Esophagus (tissue), 2 donors: ENCODE data around the gene LAMTOR1. TPM values are rescaled to one million over a fixed set of nuclear protein-coding genes. Genes with fewer than 3 reads are reported as not detected.
"Not testable (repeated sequence)": the region's sequence is repeated elsewhere in the genome, so short reads cannot be mapped to it uniquely, and the experiment has no call there.

Experiments
- H3K27ac ChIP-seq, 2 donors: one replicate each; pipeline ENCODE4 v1.5.1; 2013; ENCODE audit warnings: low read depth in 2 of 2, mild to moderate bottlenecking in 2 of 2, inconsistent platforms in 1 of 2, low read length in 1 of 2, moderate library complexity in 1 of 2
- H3K27me3 ChIP-seq, 2 donors: one replicate each; pipeline ENCODE4 v1.6.1; 2013; ENCODE audit warnings: low read length in 2 of 2, control low read depth in 1 of 2, mild to moderate bottlenecking in 1 of 2; ENCODE audit not compliant: insufficient read depth in 2 of 2, control insufficient read depth in 1 of 2
- H3K36me3 ChIP-seq, 2 donors: one replicate each; pipeline ENCODE4 v1.6.1; 2013; ENCODE audit warnings: low read length in 1 of 2; ENCODE audit not compliant: control insufficient read depth in 2 of 2, insufficient read depth in 2 of 2
- H3K4me1 ChIP-seq, 2 donors: one replicate each; pipeline ENCODE4 v1.6.1; 2013; ENCODE audit warnings: low read length in 1 of 2; ENCODE audit not compliant: control insufficient read depth in 2 of 2, insufficient read depth in 2 of 2
- H3K4me3 ChIP-seq, 2 donors: one replicate each; pipeline ENCODE4 v1.5.1; 2013; ENCODE audit warnings: low read length in 2 of 2, mild to moderate bottlenecking in 2 of 2, low read depth in 1 of 2, moderate library complexity in 1 of 2
- H3K9me3 ChIP-seq, 2 donors: one replicate each; pipeline ENCODE4 v1.6.1; 2013; ENCODE audit warnings: mild to moderate bottlenecking in 2 of 2, low read depth in 1 of 2, low read length in 1 of 2, moderate library complexity in 1 of 2; ENCODE audit not compliant: control insufficient read depth in 2 of 2, insufficient read depth in 1 of 2
- WGBS, 2 donors: extraction: QIAGEN DNeasy Blood & Tissue Kit; methylation state at CpG; one replicate each; pipeline ENCODE4 v1.1.7; 2013; 5-methylcytosine and 5-hydroxymethylcytosine counted together
- polyA plus RNA-seq, 2 donors: library from polyadenylated mRNA; stranded (reverse); fragments of 200-250 nt; gene quantifications; one replicate each; pipeline ENCODE4 v1.2.3, GENCODE V29; 2013
- donor health status: healthy with polysubstance abuse.
- donor health status: Bipolar disorder and iron deficiency.

The LAMTOR1 gene
- polyA plus RNA-seq, 2 donors, result 50.6 to 109 TPM

DNA sequence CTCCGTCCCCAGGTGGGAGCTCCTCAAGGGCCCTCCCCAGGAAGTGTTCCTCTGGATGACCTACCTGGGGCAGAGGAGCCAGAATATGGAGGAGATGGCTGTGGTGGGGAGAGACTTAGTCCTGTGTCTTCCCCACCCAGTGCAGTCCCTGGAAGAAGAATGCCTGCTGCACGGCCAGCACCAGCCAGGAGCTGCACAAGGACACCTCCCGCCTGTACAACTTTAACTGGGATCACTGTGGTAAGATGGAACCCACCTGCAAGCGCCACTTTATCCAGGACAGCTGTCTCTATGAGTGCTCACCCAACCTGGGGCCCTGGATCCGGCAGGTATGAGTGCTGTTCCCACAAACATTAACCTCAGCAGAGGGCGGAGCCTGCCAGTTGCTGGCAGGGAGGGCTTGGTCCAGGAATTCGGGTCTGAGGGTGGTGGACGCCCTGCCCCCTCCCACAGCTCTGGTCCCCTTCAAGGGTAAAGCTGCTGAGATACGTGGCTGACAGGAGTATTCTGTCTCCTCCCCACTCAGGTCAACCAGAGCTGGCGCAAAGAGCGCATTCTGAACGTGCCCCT lies 35.8 kb upstream of the LAMTOR1 start:
- H3K4me3 ChIP-seq, result no peak overlapping the region
- H3K27me3 ChIP-seq, result no peaks in the 10 kb centered on the region
- no peaks in the 10 kb centered on the region for H3K9me3 ChIP-seq
- no peak overlapping the region for H3K27ac ChIP-seq
- WGBS, 2 donors, result 84 to 90% methylated on average over 12 of the region's 12 CpGs
- peaks cover 0 to 9% of the 10 kb centered on the region in 2 donors for H3K4me1 ChIP-seq
- H3K36me3 ChIP-seq, result no peaks in the 10 kb centered on the region

- H3K36me3 ChIP-seq, result no peaks in the 10 kb centered on the region
- H3K4me3 ChIP-seq, result no peak overlapping the region
- H3K27me3 ChIP-seq, result no peaks in the 10 kb centered on the region
- H3K9me3 ChIP-seq, result no peaks in the 10 kb centered on the region
- H3K4me1 ChIP-seq, result peaks cover 0 to 9% of the 10 kb centered on the region in 2 donors
- 53 to 82% methylated on average over 4 of the region's 4 CpGs for WGBS, 2 donors
- peak overlapping the region; percentile 77 to 90 for H3K27ac ChIP-seq
Measured at GRCh38 chr11:72136684-72137262, 33.7 kb upstream of the LAMTOR1 start.

DNA sequence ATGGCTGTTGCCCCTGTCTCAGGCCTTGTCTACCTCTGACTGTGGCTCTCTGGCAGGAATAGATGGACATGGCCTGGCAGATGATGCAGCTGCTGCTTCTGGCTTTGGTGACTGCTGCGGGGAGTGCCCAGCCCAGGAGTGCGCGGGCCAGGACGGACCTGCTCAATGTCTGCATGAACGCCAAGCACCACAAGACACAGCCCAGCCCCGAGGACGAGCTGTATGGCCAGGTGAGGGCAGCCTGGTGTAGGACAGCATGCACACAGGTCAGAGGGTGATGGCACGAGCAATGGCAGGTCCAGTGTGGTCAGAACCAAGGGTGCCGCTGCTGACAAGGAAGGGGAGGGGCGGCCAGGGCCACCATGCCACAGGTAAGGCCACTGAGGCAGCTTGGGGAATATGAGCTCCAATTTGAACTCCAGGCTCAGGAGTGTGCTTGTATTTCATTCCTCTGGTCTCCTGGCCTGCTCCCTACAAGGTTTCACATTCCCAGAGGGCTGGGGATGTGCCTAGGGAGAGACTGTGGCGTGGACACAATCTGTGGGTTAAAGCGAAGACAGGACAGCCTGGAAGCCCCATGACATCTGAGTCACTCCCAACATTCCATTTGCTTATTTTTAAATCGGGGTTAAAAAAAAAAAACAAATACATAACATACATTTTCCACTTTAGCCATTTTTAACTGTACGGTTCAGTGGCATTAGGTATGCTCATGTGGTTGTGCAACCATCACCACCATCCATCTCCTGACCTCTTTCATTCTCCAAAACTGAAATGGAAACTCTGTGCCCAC lies 33.0 kb upstream of the LAMTOR1 start:
- Histone ChIP-seq H3K4me1 (peaks cover 0 to 9% of the 10 kb centered on the region in 2 donors), H3K9me3 (no peaks in the 10 kb centered on the region), H3K27ac (peak overlapping the region; percentile 65 to 90), H3K36me3 (no peaks in the 10 kb centered on the region), H3K4me3 (no peak overlapping the region), H3K27me3 (no peaks in the 10 kb centered on the region)
- 78% methylated on average over 14 of the region's 14 CpGs for WGBS, 2 donors

DNA sequence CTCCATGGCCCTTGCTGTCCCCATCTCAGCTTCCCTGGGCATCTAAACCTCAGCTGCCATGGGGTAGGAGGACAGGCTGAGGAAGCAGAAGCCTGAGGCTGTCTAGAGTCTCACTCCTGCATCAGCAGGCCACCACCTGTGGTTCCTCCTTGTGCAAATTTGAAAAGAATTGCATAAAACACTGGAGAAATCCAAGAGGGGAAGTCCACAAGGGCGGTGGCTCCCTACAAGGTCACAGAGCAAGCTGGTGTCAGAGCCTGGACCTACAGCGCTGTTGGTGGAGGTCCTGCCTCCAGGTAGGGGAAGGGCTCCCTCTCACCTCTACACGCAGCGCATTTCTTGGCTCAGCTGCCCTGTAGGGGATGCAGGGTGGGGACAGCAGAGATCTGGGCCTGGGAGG lies 32.4 kb upstream of the LAMTOR1 start, which contains the start of gene FOLR3:
Gene FOLR3 (plus strand): TSS at position 253 of the 400 bp plus-strand sequence. CDS start 228 bp downstream, outside the sequence.
- H3K9me3 ChIP-seq, H3K4me1 ChIP-seq, H3K27me3 ChIP-seq, H3K4me3 ChIP-seq, H3K36me3 ChIP-seq: not testable (repeated sequence)
- 78 to 89% methylated on average over 4 of the region's 4 CpGs for WGBS, 2 donors
- H3K27ac ChIP-seq, result peak within 1 kb of the TSS; percentile 65 to 90

GRCh38 chr11:72132646-72133045 lies 29.5 kb upstream of the LAMTOR1 start:
- Histone ChIP-seq H3K9me3 (no peaks in the 10 kb centered on the region), H3K4me3 (no peak overlapping the region), H3K27ac (no peak overlapping the region), H3K4me1 (peaks cover 0 to 9% of the 10 kb centered on the region in 2 donors), H3K27me3 (no peaks in the 10 kb centered on the region), H3K36me3 (no peaks in the 10 kb centered on the region)
- 79 to 83% methylated on average over 2 of the region's 2 CpGs for WGBS, 2 donors

- H3K4me3 ChIP-seq, result no peak overlapping the region
- H3K27me3 ChIP-seq, result no peaks in the 10 kb centered on the region
- no peak overlapping the region for H3K27ac ChIP-seq
- WGBS, 2 donors, result 83 to 87% methylated on average over 3 of the region's 3 CpGs
- H3K36me3 ChIP-seq, result no peaks in the 10 kb centered on the region
- H3K4me1 ChIP-seq, result no peaks in the 10 kb centered on the region
- no peaks in the 10 kb centered on the region for H3K9me3 ChIP-seq
Measured at GRCh38 chr11:72129381-72129780, 26.3 kb upstream of the LAMTOR1 start.

- WGBS, 2 donors, result 71 to 72% methylated on average over 2 of the region's 2 CpGs
Measured at GRCh38 chr11:72127923-72128322, 24.8 kb upstream of the LAMTOR1 start.

DNA sequence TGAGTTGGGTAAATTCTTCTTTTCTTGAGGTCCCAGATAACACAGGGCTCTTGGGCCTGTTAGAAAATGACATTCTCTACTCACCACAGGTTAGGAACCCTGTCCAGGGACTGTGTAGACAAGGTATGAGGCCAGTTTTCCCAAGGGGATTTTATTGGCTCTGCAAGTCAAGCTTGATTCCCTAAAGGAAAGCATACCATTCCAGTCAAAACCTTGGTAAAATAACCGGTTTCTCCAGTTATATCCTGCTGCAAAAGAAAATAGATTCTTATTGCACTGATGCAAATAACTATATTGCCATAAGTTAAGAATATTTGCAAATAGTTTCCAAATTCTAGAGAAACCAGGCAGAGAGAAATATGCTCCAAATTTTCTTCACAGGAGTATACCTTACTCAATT lies 22.9 kb upstream of the LAMTOR1 start:
- H3K27me3 ChIP-seq, result no peaks in the 10 kb centered on the region
- no peak overlapping the region for H3K27ac ChIP-seq
- WGBS, 2 donors, result 35 to 36% methylated on average over 1 of the region's 1 CpG
- H3K9me3 ChIP-seq, result no peaks in the 10 kb centered on the region
- H3K4me1 ChIP-seq, result peaks cover 0 to 10% of the 10 kb centered on the region in 2 donors
- no peaks in the 10 kb centered on the region for H3K36me3 ChIP-seq
- no peak overlapping the region for H3K4me3 ChIP-seq

More at GRCh38 chr11:72127923-72128322, 24.8 kb upstream of the LAMTOR1 start:
- Histone ChIP-seq H3K4me3 (no peak overlapping the region), H3K36me3 (no peaks in the 10 kb centered on the region), H3K27me3 (no peaks in the 10 kb centered on the region), H3K27ac (no peak overlapping the region), H3K9me3 (no peaks in the 10 kb centered on the region), H3K4me1 (peaks cover 0 to 10% of the 10 kb centered on the region in 2 donors)

DNA sequence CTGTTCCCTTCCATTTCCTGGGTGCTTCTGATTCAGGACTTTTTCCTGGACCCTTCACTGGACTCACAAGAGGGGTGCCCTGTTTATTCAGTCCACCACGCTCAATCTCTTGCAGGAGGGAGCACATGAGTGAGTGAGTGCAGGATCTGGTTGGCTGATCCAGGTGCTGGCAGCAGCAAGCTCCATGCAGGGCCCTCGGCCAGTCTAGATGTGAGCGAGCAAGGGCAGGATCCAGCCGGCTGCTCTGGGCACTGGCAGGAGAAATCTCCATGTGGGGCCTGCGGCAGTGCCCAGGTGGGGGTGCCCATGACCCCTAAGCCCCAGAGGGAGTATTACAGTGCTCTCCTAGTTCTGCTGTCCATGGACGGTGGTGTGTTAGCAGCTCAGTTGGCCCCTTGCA lies 20.9 kb upstream of the LAMTOR1 start:
- H3K4me3 ChIP-seq, result no peak overlapping the region
- no peak overlapping the region for H3K27ac ChIP-seq
- WGBS, 2 donors, result 63 to 68% methylated on average over 6 of the region's 6 CpGs
- peaks cover 0 to 10% of the 10 kb centered on the region in 2 donors for H3K4me1 ChIP-seq
- no peaks in the 10 kb centered on the region for H3K27me3 ChIP-seq
- H3K36me3 ChIP-seq, result no peaks in the 10 kb centered on the region
- no peaks in the 10 kb centered on the region for H3K9me3 ChIP-seq
